ENCODE results near the gene CCDC86. TPM values are rescaled to one million over a fixed set of nuclear protein-coding genes. Genes with fewer than 3 reads are reported as not detected.

Gene CCDC86
- total RNA-seq, 2 experiments from 2014 or later: 8.0 to 9.0 TPM

GRCh38 chr11:60838132-60838531, 3.8 kb upstream of the CCDC86 start:
- POLR2A ChIA-PET: no interaction called here
- Mint-ChIP-seq H3K27me3 (no peaks in the 10 kb centered on the region), H3K4me1 (ENCODE audit: low read depth) (peaks cover 18% of the 10 kb centered on the region), H3K27ac (no peak overlapping the region), H3K36me3 (ENCODE audit: low read depth) (no peaks in the 10 kb centered on the region), H3K4me3 (no peak overlapping the region), H3K9me3 (no peaks in the 10 kb centered on the region)
- no peaks in the 10 kb centered on the region for H3K36me3 ChIP-seq (ENCODE audit: insufficient read depth, low read length)
- intact Hi-C loops (cut with DNase I, micrococcal nuclease): no loop called here
- H3K4me3 ChIP-seq (ENCODE audit: low read length): no peak overlapping the region
- DNase-seq (no peak), ATAC-seq (ENCODE audit: poor library complexity) (no peak)
- no peaks in the 10 kb centered on the region for H3K9me3 ChIP-seq (ENCODE audit: control insufficient read depth in 1 of 2, insufficient read depth in 1 of 2, low read length in 2 of 2)
- peaks cover 0 to under 1% of the 10 kb centered on the region in 2 experiments for H3K27me3 ChIP-seq (ENCODE audit: control insufficient read depth in 1 of 2, insufficient read depth in 2 of 2, low read length in 2 of 2)
- no peak for TF ChIP-seq CTCF (IDR thresholded peaks at IDR 0.05)
- CTCF ChIA-PET: no interaction called here
- H3K27ac ChIP-seq (ENCODE audit: low read depth in 1 of 2, low read length in 2 of 2): no peak overlapping the region
- peaks cover 26% of the 10 kb centered on the region for H3K4me1 ChIP-seq (ENCODE audit: insufficient read depth, low read length)

- ChIA-PET POLR2A (no interaction called here), CTCF (interaction anchor here (1.0 kb wide), 1 partner anchor 10 kb away, joined by 3 read pairs; no protein-coding TSS in a partner anchor)
- H3K9me3 Mint-ChIP-seq: no peaks in the 10 kb centered on the region
- Histone ChIP-seq H3K9me3 (ENCODE audit: control insufficient read depth in 1 of 2, insufficient read depth in 1 of 2, low read length in 2 of 2) (no peaks in the 10 kb centered on the region), H3K36me3 (ENCODE audit: insufficient read depth, low read length) (no peaks in the 10 kb centered on the region), H3K4me1 (ENCODE audit: insufficient read depth, low read length) (peaks cover 51% of the 10 kb centered on the region), H3K4me3 (ENCODE audit: low read length) (peak overlapping the region; percentile 99), H3K27me3 (ENCODE audit: control insufficient read depth in 1 of 2, insufficient read depth in 2 of 2, low read length in 2 of 2) (no peaks in the 10 kb centered on the region), H3K27ac (ENCODE audit: low read depth in 1 of 2, low read length in 2 of 2) (peak overlapping the region in 1 of 2 donors; percentile 65)
- intact Hi-C loops (cut with DNase I, micrococcal nuclease): loop anchor here (2.0 to 5.0 kb wide), 4 partner anchors 67 to 1282 kb away; partner anchors contain the start of genes DDB1 (in 1 of the 2), INCENP (in 1 of the 2), PRPF19 (in 1 of the 2) and TKFC (in 1 of the 2)
- H3K27ac Mint-ChIP-seq: peak overlapping the region; percentile 81
- no peak for TF ChIP-seq CTCF (IDR thresholded peaks at IDR 0.05)
- peak overlapping the region; percentile 78 for H3K4me3 Mint-ChIP-seq
- no peaks in the 10 kb centered on the region for H3K27me3 Mint-ChIP-seq
- DNase-seq: no peak
- peaks cover 17% of the 10 kb centered on the region for H3K36me3 Mint-ChIP-seq (ENCODE audit: low read depth)
- no peak for ATAC-seq (ENCODE audit: poor library complexity)
- peaks cover 42% of the 10 kb centered on the region for H3K4me1 Mint-ChIP-seq (ENCODE audit: low read depth)
These were observed 1.2 kb upstream of the CCDC86 start for GRCh38 chr11:60840470-60841430.

GRCh38 chr11:60842668-60843600, 1.0 kb downstream of the CCDC86 start:
- H3K36me3 Mint-ChIP-seq (ENCODE audit: low read depth): peaks cover 20% of the 10 kb centered on the region
- H3K4me3 Mint-ChIP-seq: peak overlapping the region; percentile 78
- ChIA-PET POLR2A (interaction anchor here (0.8 to 1.4 kb wide), 6 partner anchors 13 to 254 kb away, joined by 3 to 7 read pairs (median 3); partner anchors contain the start of genes PRPF19, PTGDR2 and TMEM109), CTCF (no interaction called here)
- H3K27ac ChIP-seq (ENCODE audit: low read depth in 1 of 2, low read length in 2 of 2): peak overlapping the region in 1 of 2 donors; percentile 72
- no peak for DNase-seq
- no peaks in the 10 kb centered on the region for H3K9me3 Mint-ChIP-seq
- TF ChIP-seq CTCF (IDR thresholded peaks at IDR 0.05): no peak
- peak overlapping the region; percentile 81 for H3K27ac Mint-ChIP-seq
- no peaks in the 10 kb centered on the region for H3K27me3 Mint-ChIP-seq
- intact Hi-C loops (cut with DNase I, micrococcal nuclease): loop anchor here (2.0 to 5.0 kb wide), 4 partner anchors 62 to 1279 kb away; partner anchors contain the start of genes DDB1 (in 1 of the 2), INCENP (in 1 of the 2), PRPF19 (in 1 of the 2) and TKFC (in 1 of the 2)
- H3K9me3 ChIP-seq (ENCODE audit: control insufficient read depth in 1 of 2, insufficient read depth in 1 of 2, low read length in 2 of 2): no peaks in the 10 kb centered on the region
- H3K4me1 ChIP-seq (ENCODE audit: insufficient read depth, low read length): peaks cover 47% of the 10 kb centered on the region
- H3K4me1 Mint-ChIP-seq (ENCODE audit: low read depth): peaks cover 42% of the 10 kb centered on the region
- no peaks in the 10 kb centered on the region for H3K27me3 ChIP-seq (ENCODE audit: control insufficient read depth in 1 of 2, insufficient read depth in 2 of 2, low read length in 2 of 2)
- H3K4me3 ChIP-seq (ENCODE audit: low read length): peak overlapping the region; percentile 99
- peaks cover 2% of the 10 kb centered on the region for H3K36me3 ChIP-seq (ENCODE audit: insufficient read depth, low read length)
- ATAC-seq (ENCODE audit: poor library complexity): no peak

Measured in CD4-positive, alpha-beta T cell (primary cell).